ENCODE data around the gene KMT2E.

KMT2E gene

GRCh38 chr7:105130580-105130979 is 116.6 kb downstream of the KMT2E start:
- DNase-seq (ENCODE audit: low read depth), result no peak

DNA sequence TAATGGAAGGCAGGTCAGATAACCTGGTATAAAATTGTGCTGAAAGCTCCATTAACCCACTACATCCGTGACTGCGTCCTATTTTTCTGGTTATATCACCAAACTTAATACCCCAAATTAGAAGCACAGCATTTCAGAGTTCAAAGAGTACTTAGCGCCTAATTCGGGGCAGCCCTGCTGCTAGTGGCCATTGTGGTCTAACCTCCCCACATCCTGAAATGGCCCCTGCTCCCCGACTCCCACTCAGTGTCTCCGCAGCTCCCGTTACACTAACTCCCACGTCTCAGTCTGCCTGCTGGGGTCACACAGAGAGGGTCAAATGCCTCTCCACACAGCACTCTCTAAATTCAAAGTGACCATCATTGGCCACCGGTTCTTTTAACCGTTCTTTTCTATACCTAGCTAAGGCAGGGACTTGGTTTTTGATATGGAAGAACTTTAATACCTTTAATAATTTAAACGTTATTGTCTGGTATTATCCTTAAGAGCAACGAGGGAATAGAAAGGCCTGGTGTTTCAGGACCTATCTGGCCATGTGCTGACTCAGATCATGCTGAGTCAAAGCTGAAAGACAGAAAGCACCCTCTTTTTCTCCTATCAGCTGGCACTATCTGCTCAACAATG is 117.1 kb downstream of the KMT2E start:
- no peak for DNase-seq (ENCODE audit: low read depth)

GRCh38 chr7:105131890-105132289 is 117.9 kb downstream of the KMT2E start:
- DNase-seq (ENCODE audit: low read depth), result no peak

GRCh38 chr7:105132335-105132734 is 118.3 kb downstream of the KMT2E start:
- DNase-seq (ENCODE audit: low read depth), result no peak

DNA sequence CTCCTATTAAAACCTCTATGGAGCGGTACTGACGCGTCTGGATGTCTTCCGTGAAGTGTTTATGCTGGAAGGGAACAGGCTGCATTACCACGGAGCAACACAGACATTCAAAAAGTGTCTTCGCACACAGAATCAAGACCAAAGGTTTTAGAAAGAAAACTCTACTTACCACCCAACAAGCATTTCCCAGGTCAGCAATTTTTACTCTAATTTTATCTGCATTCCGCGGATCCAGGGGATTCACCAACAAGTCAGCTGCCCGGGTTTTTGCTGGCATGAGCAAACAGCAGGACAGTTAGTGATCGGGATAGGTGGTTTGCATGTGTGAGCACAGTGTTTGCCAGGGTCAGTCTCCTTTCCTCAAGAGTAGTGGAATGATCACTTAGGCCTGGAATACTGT is 118.8 kb downstream of the KMT2E start:
- DNase-seq (ENCODE audit: low read depth), result no peak

DNA sequence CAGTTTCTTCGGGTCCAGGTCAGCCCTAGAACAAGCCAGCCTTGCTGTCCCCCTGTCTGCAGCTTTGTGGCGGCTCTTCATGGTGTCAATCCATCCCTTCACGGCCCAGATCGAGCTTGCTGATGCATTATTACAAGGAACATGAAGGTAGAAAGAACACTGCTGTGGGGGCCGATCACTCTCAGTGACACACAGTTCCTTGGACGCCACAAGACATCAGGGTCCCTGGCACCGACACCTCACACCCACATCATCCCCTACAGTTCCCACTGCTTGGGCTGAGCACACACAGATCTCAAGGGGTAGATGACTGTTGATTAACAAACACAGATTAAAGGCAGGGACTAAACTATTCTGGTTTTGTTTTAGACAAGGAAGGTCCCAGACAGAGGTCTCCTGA is 119.4 kb downstream of the KMT2E start:
- DNase-seq (ENCODE audit: low read depth), result no peak

DNA sequence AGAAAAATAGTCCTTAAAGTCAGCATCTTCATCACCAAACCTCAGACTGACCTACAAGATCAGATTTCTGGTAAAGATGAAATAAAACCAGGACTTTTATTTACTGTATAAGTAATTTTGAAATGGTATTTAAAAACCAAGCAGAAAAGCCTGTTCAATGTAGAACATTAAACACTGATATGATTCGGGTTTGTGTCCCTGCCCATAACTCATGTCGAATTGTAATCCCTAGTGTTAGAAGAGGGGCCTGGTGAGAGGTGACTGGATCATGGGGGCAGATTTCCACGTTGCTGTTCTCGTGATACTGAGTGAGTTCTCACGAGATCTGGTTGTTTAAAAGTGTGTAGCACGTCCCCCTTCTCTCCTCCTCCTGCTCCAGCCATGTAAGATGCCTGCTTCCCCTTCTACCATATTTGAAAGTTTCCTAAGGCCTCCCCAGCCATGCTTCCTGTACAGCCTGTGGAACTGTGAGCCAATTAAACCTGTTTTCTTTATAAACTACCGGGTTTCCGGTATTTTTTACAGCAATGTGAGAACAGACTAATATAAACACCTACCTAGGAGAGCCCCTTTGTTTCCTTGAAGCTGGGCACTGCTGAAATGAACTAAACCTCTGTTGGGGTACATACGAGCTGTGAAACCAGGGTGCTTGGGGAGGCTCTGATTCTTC is 120.1 kb downstream of the KMT2E start:
- DNase-seq (ENCODE audit: low read depth), result no peak

DNA sequence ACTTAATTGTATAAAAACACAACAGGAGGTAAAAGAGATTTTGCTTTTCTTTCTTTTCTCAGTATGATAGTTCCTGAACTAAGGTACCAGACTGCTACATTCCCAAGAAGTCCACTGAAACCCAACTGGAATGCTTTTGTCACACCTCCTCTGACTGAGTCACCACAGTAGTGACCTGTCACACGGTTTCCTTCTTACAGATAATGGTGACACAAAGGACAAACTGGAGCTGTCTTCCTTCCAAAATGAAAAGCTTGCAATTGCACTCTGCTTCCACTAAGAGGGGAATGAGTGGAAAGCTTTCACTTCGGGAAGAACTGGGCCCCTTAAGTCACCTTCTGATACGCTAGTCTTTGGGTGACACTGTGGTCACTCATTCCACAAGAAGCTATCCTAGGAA is 122.2 kb downstream of the KMT2E start:
- DNase-seq (ENCODE audit: low read depth), result no peak

- DNase-seq (ENCODE audit: low read depth), result no peak
Observed at GRCh38 chr7:105137898-105138297, 123.9 kb downstream of the KMT2E start.

DNA sequence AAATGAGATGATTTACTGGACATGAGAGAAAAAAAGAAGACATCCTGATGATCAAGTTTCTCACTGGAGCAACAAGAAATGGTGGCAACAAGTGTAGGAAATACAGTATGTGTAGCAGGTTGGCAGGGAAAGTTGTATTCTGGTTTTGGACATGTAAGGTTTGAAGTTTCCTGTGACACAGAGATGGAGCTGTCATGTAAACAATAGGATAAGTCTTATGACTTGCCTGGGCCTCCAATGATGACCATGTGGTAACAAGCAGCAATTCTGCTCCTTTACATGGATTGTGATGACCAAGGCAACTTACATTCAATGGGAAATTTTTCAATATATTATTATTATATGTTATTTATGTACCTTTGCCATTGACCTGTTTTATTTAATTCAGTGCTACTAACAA is 125.4 kb downstream of the KMT2E start:
- no peak for DNase-seq (ENCODE audit: low read depth)

DNA sequence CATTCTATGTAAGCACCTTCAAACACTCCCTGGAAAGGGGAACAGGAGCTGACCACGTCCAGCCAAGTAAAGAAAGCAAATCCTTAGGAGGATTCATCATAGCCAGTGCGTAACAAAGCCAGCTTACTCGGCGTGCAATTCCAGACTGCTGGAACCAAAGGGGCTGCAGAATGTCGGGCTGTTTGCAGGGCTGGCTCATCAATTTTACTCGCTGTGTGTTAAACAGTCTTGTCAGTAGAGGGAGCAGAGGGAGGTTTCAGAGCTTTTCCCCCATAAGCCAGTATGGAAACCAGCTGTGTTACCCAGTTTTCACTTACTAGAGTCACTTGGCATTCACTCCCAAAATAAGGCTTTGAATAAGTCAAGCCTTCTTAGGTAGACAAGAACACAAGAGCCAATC is 127.1 kb downstream of the KMT2E start:
- DNase-seq (ENCODE audit: low read depth), result peak; percentile 34

DNA sequence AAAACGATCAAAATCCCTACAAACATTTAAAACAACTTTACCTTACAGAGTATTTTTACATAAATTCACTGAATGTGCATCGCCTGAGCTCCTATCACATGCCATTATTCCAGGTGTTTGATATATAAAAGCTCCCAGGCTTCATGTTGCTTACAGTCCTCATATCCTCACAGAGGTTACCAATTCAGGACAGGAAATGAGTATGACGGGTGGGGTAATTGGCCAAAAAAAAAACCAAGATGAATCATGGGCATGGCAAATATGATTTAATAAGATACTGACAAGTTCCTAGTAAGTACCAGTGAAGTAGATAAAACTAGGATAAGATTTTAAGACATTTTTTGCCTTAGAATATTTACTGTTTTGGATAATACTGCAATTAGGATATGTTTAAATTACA is 135.8 kb downstream of the KMT2E start:
- DNase-seq (ENCODE audit: low read depth), result no peak

DNA sequence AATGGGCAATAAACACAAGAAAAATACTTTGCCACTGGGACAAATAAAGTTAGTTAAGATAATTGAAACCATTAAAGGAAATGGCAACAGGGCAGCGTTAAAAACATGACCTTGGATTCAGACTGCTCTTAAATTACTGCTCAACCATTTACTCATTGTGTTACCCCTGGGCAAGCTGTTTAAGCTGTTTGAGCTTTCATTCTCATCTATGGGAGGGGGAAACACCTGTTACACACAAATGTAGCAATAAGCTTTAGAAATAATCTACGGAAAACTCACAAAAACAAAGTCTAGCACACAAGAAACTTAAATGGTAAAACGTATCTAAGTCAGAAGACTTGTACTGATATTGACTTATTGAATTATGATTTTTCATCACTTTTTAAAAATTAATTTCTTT is 137.1 kb downstream of the KMT2E start:
- no peak for DNase-seq (ENCODE audit: low read depth)

DNA sequence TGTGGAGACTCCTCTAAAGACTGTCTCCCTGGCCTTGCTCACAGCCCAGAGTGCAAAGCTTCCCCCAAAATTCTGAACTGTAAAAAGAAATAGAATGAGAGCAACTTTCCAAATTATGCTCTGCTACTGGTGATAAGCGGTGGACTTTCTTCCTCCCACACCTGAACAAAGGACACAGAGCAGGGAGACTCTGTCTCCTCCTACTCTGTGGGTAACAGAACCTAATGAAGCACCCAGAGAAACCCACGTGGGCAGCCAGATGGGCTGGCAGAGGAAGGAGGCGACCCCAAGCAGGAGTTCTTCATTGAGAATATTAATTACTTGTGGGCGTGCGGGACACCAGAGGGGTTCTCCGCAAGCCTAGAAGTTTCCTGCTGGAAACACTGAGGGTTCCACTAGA is 139.5 kb downstream of the KMT2E start:
- DNase-seq (ENCODE audit: low read depth), result no peak

DNA sequence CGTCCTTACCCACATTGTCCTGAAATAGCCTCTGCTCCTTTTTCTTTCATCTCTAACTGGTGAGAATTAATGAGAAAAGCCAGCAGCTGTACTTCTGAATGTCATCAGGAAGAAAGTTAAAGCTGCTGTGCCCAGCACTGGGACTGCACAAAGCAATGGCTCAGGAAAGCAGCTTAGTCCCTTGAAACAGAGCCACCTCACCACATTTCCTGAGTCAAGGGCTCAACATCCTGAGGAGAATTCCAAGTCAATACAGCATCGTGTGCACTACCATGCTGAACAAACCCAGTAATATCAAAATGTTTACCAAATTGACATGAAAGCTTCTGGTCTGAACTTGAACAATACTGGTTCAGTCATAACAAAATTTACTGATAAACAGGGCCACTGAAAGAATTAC is 140.1 kb downstream of the KMT2E start:
- no peak for DNase-seq (ENCODE audit: low read depth)

DNA sequence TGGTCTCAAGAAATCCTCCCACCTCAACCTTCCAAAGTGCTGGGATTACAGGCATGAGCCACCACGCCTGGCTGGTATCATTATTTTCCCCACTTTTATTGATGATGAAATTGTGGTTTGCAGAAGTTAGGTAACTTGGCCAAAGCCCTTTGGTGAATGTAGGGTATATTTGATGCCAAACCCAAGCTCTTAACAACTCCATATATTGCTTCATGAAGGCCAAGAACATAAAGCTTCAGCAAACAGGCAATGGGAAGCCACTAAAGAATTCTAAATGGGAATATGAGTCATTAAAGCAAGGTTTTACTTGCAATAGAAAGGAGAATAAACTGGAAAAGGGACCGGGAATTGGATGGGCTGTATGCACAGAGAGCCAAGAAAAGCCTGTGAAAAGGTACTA is 142.7 kb downstream of the KMT2E start:
- DNase-seq (ENCODE audit: low read depth), result peak; percentile 49

DNA sequence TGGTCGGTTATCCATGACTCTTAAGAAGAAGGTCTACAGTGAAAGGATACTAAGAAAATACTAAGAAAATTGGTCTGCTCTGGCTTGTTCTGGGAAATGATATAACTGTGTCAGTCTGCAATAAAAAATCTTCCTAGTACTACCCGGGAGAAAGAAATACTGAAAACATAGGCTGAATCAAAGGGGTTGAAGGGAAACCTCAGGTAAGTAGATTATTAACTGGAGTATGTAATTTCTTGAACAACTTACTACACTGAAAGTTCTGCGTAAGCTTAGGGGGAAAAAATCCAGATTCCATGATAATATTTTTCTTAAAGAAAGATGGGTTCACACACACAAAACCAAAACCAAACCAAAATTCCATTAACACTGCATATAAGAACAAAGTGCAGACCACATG is 143.3 kb downstream of the KMT2E start:
- DNase-seq (ENCODE audit: low read depth), result no peak

- DNase-seq (ENCODE audit: low read depth), result no peak
Observed at GRCh38 chr7:105161366-105161765, 147.4 kb downstream of the KMT2E start.

Data from fibroblast of gingiva (primary cell).